Measurements from ENCODE around the gene LCOR. TPM values are rescaled to one million over a fixed set of nuclear protein-coding genes. Genes with fewer than 3 reads are reported as not detected.
"Not testable (repeated sequence)": the region's sequence is repeated elsewhere in the genome, so short reads cannot be mapped to it uniquely, and the experiment has no call there.

The LCOR gene
- total RNA-seq, 1 donor from 2014 or later = 26.8 TPM

- not testable (repeated sequence) for ATAC-seq
Measured at GRCh38 chr10:96943161-96943560, 111.1 kb downstream of the LCOR start.

GRCh38 chr10:96947036-96947435, 114.9 kb downstream of the LCOR start:
- no peak for ATAC-seq

GRCh38 chr10:96949039-96949683, 117.1 kb downstream of the LCOR start:
- no peak for ATAC-seq

- no peak for ATAC-seq
Measured at GRCh38 chr10:96951954-96952353, 119.9 kb downstream of the LCOR start.

- ATAC-seq = no peak
Measured at GRCh38 chr10:96955794-96956193, 123.7 kb downstream of the LCOR start.

- ATAC-seq = no peak
Measured at GRCh38 chr10:96958071-96958470, 126.0 kb downstream of the LCOR start.

- ATAC-seq = no peak
Measured at GRCh38 chr10:96959733-96960132, 127.6 kb downstream of the LCOR start.

GRCh38 chr10:96960872-96961271, 128.8 kb downstream of the LCOR start:
- ATAC-seq = no peak

GRCh38 chr10:96964131-96964530, 132.0 kb downstream of the LCOR start:
- ATAC-seq = no peak

GRCh38 chr10:96967847-96968246, 135.7 kb downstream of the LCOR start:
- no peak for ATAC-seq

- ATAC-seq = no peak
Measured at GRCh38 chr10:96968682-96969423, 136.8 kb downstream of the LCOR start.

- no peak for ATAC-seq
Measured at GRCh38 chr10:96971324-96971723, 139.2 kb downstream of the LCOR start.

- no peak for ATAC-seq
Measured at GRCh38 chr10:96972264-96972663, 140.2 kb downstream of the LCOR start.

- ATAC-seq = no peak
Measured at GRCh38 chr10:96973809-96974747, 142.0 kb downstream of the LCOR start.

GRCh38 chr10:96975136-96975535, 143.0 kb downstream of the LCOR start:
- ATAC-seq = no peak

- ATAC-seq = no peak
Measured at GRCh38 chr10:96978621-96979154, 146.6 kb downstream of the LCOR start.

- no peak for ATAC-seq
Measured at GRCh38 chr10:96982149-96982930, 150.2 kb downstream of the LCOR start.

- no peak for ATAC-seq
Measured at GRCh38 chr10:96984541-96985131, 152.5 kb downstream of the LCOR start.

- ATAC-seq = no peak
Measured at GRCh38 chr10:96986200-96986856, 154.2 kb downstream of the LCOR start.

- ATAC-seq = peak; percentile 78
Measured at GRCh38 chr10:96987141-96987841, 155.2 kb downstream of the LCOR start.

GRCh38 chr10:96987842-96988175, 155.7 kb downstream of the LCOR start:
- no peak for ATAC-seq
